ENCODE data around the gene HRCT1.

DNA sequence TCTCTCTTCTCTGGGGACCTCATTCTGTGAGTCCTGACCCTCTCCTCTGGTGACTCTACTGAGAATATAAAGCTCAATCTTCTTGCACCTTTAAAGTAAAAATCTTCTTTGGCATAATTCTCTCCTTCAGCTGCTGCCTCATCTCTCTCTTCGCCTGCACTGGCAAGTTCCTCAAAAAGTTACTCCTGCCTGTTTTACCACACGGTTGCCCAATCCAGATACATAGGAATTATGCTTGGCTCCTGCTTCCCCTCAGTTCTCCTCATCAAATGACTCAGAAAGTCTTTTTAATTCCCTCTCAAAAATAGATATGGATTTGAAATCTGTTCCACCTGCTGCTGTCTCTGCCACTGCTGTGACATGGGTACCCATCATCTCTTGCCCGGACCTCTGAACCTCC lies 14.4 kb upstream of the HRCT1 start:
- TF ChIP-seq, protein P1, sequence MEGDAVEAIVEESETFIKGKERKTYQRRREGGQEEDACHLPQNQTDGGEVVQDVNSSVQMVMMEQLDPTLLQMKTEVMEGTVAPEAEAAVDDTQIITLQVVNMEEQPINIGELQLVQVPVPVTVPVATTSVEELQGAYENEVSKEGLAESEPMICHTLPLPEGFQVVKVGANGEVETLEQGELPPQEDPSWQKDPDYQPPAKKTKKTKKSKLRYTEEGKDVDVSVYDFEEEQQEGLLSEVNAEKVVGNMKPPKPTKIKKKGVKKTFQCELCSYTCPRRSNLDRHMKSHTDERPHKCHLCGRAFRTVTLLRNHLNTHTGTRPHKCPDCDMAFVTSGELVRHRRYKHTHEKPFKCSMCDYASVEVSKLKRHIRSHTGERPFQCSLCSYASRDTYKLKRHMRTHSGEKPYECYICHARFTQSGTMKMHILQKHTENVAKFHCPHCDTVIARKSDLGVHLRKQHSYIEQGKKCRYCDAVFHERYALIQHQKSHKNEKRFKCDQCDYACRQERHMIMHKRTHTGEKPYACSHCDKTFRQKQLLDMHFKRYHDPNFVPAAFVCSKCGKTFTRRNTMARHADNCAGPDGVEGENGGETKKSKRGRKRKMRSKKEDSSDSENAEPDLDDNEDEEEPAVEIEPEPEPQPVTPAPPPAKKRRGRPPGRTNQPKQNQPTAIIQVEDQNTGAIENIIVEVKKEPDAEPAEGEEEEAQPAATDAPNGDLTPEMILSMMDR (IDR thresholded peaks at IDR 0.05), result no peak
- TF ChIP-seq POLR2A (IDR thresholded peaks at IDR 0.05), result no peak

Data from Peyer's patch (tissue), 4 donors.